Measurements from ENCODE around the gene MPEG1. TPM values are rescaled to one million over a fixed set of nuclear protein-coding genes. Genes with fewer than 3 reads are reported as not detected.

Gene MPEG1
- total and polyA plus RNA-seq, 11 donors = 1.4 to 78.6 (median 6.4) TPM

DNA sequence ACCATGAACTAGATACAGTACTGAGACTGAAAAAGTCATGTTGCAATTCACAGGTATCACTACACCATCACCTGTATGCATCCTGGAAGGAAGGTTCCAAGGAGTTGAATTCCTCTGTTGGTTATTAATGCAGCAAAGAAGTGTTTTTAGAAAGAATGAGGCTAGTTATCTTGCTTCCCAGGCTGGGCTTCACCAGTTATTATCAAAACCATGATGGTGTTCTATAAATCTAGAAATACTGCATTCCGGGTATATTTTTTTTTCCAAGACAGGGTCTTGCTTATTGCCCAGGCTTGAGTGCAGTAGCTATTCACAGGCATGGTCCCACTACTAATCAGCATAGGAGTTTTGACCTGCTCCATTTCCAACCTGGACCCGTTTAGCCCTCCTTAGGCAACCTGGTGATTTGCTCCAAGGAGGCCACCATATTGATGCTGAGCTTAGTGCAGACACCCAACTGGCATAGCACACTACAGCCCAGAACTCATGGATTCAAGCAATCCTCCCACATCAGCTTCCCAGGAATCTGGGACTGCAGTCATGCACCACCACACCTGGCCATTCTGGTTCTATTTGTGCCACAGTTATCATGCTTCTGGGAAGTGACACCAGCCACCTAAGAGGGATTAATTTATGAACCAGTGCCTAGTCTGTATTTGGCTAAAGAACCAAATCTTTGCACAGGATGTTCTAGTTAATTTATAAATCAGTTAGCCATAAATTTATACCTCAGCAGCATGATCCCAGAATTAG, 1.6 kb upstream of the MPEG1 start:
- Histone ChIP-seq H3K4me3 (no peak overlapping the region), H3K27me3 (no peaks in the 10 kb centered on the region), H3K27ac (no peak overlapping the region), H3K9me3 (no peaks in the 10 kb centered on the region), H3K36me3 (no peaks in the 10 kb centered on the region), H3K4me1 (peaks cover 0 to 58% (median 4%) of the 10 kb centered on the region in 12 donors)
- 73 to 93% (median 88%) methylated on average over 2 of the region's 2 CpGs for WGBS, 4 donors
- ATAC-seq = no peak
- intact Hi-C loops (cut with DNase I) = no loop called here
- TF ChIP-seq POLR2A (IDR thresholded peaks at IDR 0.05) = no peak
- TF ChIP-seq, protein P1, sequence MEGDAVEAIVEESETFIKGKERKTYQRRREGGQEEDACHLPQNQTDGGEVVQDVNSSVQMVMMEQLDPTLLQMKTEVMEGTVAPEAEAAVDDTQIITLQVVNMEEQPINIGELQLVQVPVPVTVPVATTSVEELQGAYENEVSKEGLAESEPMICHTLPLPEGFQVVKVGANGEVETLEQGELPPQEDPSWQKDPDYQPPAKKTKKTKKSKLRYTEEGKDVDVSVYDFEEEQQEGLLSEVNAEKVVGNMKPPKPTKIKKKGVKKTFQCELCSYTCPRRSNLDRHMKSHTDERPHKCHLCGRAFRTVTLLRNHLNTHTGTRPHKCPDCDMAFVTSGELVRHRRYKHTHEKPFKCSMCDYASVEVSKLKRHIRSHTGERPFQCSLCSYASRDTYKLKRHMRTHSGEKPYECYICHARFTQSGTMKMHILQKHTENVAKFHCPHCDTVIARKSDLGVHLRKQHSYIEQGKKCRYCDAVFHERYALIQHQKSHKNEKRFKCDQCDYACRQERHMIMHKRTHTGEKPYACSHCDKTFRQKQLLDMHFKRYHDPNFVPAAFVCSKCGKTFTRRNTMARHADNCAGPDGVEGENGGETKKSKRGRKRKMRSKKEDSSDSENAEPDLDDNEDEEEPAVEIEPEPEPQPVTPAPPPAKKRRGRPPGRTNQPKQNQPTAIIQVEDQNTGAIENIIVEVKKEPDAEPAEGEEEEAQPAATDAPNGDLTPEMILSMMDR (IDR thresholded peaks at IDR 0.05) = no peak
- DNase-seq = no peak

DNA sequence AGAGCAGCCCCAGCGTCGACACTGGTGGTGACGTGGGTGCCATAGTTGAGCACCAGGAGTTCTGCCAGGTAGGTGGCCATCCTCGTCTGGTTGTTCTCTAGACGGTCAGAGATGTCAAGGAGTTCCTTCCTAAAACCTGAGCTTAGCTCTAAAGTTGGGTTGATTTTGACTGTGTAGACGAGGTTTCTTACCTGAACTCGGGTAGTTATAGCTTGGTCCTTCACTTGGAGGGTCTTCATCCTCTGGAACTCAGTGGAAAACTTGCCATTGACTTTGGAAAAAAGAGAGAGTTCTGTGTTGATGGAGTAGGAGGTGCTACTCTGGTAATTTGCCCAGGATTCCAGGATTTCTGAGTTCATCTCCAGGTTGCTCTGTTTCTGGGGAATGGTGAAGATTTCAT, 505 bp downstream of the MPEG1 start:
- intact Hi-C loops (cut with DNase I) = no loop called here
- Histone ChIP-seq H3K4me1 (peaks cover 0 to 55% (median 9%) of the 10 kb centered on the region in 12 donors), H3K27me3 (no peaks in the 10 kb centered on the region), H3K36me3 (no peaks in the 10 kb centered on the region), H3K9me3 (no peaks in the 10 kb centered on the region), H3K4me3 (peak overlapping the region in 8 of 12 donors; percentile 24 to 61 (median 42)), H3K27ac (peak overlapping the region in 5 of 12 donors; percentile 34 to 89 (median 39))
- ATAC-seq (no peak), DNase-seq (no peak)
- TF ChIP-seq, protein P1 (IDR thresholded peaks at IDR 0.05) = no peak
- no peak for TF ChIP-seq POLR2A (IDR thresholded peaks at IDR 0.05)
- WGBS, 4 donors = 80 to 89% (median 85%) methylated on average over 7 of the region's 7 CpGs

DNA sequence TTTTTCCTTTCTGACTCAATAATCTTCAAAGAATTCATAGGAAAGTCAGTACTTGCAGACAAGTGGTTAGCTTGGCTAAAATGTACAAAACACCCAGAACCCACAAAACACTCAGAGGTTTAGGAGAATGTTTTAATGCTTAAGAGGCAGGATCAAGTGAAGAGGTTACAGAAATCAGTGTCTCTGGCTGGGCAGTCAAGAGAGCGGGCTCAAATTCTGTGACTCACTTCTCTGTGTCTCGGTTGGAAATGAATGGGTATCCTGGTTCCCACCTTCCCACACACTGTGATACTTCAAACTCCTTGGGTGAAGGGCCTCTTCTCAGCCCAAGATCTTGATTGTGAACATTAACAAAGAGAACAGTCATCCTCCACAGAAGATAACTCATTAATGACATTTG, 3.8 kb downstream of the MPEG1 start:
- TF ChIP-seq POLR2A (IDR thresholded peaks at IDR 0.05) = no peak
- TF ChIP-seq, protein P1 (IDR thresholded peaks at IDR 0.05) = no peak
- intact Hi-C loops (cut with DNase I) = loop anchor here in 8 of 10 donors (1.0 to 5.0 kb wide), 4 partner anchors 36 to 73 kb away; partner anchors contain the start of gene DTX4 (in 1 of the 8)
- ATAC-seq (peak in 1 of 4 donors; percentile 42), DNase-seq (no peak)
- Histone ChIP-seq H3K9me3 (no peaks in the 10 kb centered on the region), H3K36me3 (peaks cover 0 to 18% (median under 1%) of the 10 kb centered on the region in 9 donors), H3K4me3 (peak overlapping the region in 8 of 12 donors; percentile 9 to 61 (median 31)), H3K27ac (peak overlapping the region in 3 of 12 donors; percentile 30 to 46 (median 34)), H3K27me3 (no peaks in the 10 kb centered on the region), H3K4me1 (peaks cover 0 to 34% (median 6%) of the 10 kb centered on the region in 12 donors)
- WGBS, 4 donors = 74 to 91% (median 83%) methylated on average over 2 of the region's 2 CpGs

DNA sequence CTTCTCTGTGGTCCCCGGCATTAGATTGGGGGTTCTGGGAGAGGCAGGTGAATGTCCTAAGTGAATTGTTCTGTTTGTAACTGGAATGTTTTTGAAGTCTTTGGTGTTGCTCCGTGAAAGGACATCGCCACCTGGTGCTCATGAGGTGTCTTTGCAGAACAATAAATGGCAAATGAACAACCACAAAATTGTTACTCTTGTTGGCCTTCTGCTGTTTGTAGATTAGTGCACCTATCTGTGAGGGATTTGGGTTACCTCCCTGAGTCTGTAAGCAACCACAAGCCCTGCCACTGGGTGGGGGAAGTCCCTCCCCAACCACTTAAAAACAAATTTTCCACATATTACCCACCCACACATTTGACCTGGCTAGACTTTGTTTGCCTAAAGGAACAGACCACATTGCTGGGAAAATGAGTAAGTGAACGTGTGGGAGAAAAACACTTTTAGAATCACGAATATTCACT, 4.7 kb downstream of the MPEG1 start:
- 9 to 17% (median 11%) methylated on average over 5 of the region's 5 CpGs for WGBS, 4 donors

More for the DNA sequence above, 4.7 kb downstream of the MPEG1 start:
- H3K36me3 ChIP-seq = peaks cover 0 to 24% (median 3%) of the 10 kb centered on the region in 9 donors
- DNase-seq (peak in 2 of 5 donors; percentile 29 to 43), ATAC-seq (peak in 3 of 4 donors; percentile 29 to 81 (median 53))
- H3K9me3 ChIP-seq = no peaks in the 10 kb centered on the region
- peak overlapping the region in 5 of 12 donors; percentile 10 to 49 (median 35) for H3K27ac ChIP-seq
- no peaks in the 10 kb centered on the region for H3K27me3 ChIP-seq
- intact Hi-C loops (cut with DNase I) = loop anchor here (1.0 to 5.0 kb wide), 5 partner anchors 35 to 77 kb away; partner anchors contain the start of gene DTX4 (in 1 of the 10)
- H3K4me1 ChIP-seq = peaks cover 0 to 25% (median 6%) of the 10 kb centered on the region in 12 donors
- no peak for TF ChIP-seq POLR2A (IDR thresholded peaks at IDR 0.05)
- TF ChIP-seq, protein P1 (IDR thresholded peaks at IDR 0.05) = peak; percentile 62 to 83 (median 73)
- peak overlapping the region in 6 of 12 donors; percentile 22 to 61 (median 32) for H3K4me3 ChIP-seq
